Thymus (tissue), 2 donors: Measurements from ENCODE around the gene RIC3. TPM values are rescaled to one million over a fixed set of nuclear protein-coding genes. Genes with fewer than 3 reads are reported as not detected.

ENCODE experiments used
- polyA plus RNA-seq: library from polyadenylated mRNA; stranded (reverse); fragments of 200-250 nt; gene quantifications from one replicate; pipeline ENCODE4 v1.2.3, GENCODE V29; 2013
- total RNA-seq: library from RNA; stranded (reverse); fragments of 120-200 nt; gene quantifications from one replicate; pipeline ENCODE4 v1.2.4, GENCODE V29; 2013
- donor health status: healthy.

Gene RIC3
- total and polyA plus RNA-seq, 2 donors, result 3.3 to 15.7 TPM

Other genes starting within 250 kb of the RIC3 start
- gene OR10A6, start 237.8 kb downstream of the RIC3 start, total RNA-seq, result not detected
- gene OR10A6, start 237.8 kb downstream of the RIC3 start, polyA plus RNA-seq, result 0.05 TPM
- gene OR10A3, start 227.3 kb downstream of the RIC3 start, total RNA-seq, result not detected
- gene OR10A3, start 227.3 kb downstream of the RIC3 start, polyA plus RNA-seq, result not detected
- not detected for gene NLRP10, start 203.6 kb downstream of the RIC3 start, total RNA-seq
- 0.21 TPM for gene NLRP10, start 203.6 kb downstream of the RIC3 start, polyA plus RNA-seq
- 281 TPM for gene EIF3F, start 181.7 kb downstream of the RIC3 start, total RNA-seq
- gene EIF3F, start 181.7 kb downstream of the RIC3 start, polyA plus RNA-seq, result 266 TPM
- gene TUB, start 87.8 kb downstream of the RIC3 start, total RNA-seq, result 2.5 TPM
- 0.80 TPM for gene TUB, start 87.8 kb downstream of the RIC3 start, polyA plus RNA-seq
- gene LMO1, start 94.9 kb upstream of the RIC3 start, total RNA-seq, result 0.05 TPM
- gene LMO1, start 94.9 kb upstream of the RIC3 start, polyA plus RNA-seq, result 0.32 TPM